ENCODE results near the gene GGA3. TPM values are rescaled to one million over a fixed set of nuclear protein-coding genes. Genes with fewer than 3 reads are reported as not detected.

Gene GGA3
- polyA plus RNA-seq, 1 donor: 41.3 TPM

GRCh38 chr17:75272848-75273184, 11.4 kb upstream of the GGA3 start:
- WGBS (ENCODE audit: insufficient coverage, low lambda C conversion rate): no CpG with 5 or more reads among the region's 3 CpGs

GRCh38 chr17:75271955-75272847, 10.8 kb upstream of the GGA3 start:
- peaks cover 10% of the 10 kb centered on the region for H3K36me3 ChIP-seq (ENCODE audit: control insufficient read depth, insufficient read depth, low read length)
- H3K4me3 ChIP-seq (ENCODE audit: low read length): peak overlapping the region; percentile 86
- peaks cover 30% of the 10 kb centered on the region for H3K4me1 ChIP-seq (ENCODE audit: control insufficient read depth, insufficient read depth, low read length)
- no CpG with 5 or more reads among the region's 24 CpGs for WGBS (ENCODE audit: insufficient coverage, low lambda C conversion rate)
- H3K9me3 ChIP-seq (ENCODE audit: control insufficient read depth, low read depth, low read length): peaks cover 3% of the 10 kb centered on the region
- no peaks in the 10 kb centered on the region for H3K27me3 ChIP-seq (ENCODE audit: control insufficient read depth, insufficient read depth, low read length)
- no peak overlapping the region for H3K27ac ChIP-seq (ENCODE audit: low read length)
- DNase-seq: no peak

More at GRCh38 chr17:75272848-75273184, 11.4 kb upstream of the GGA3 start:
- Histone ChIP-seq H3K27me3 (ENCODE audit: control insufficient read depth, insufficient read depth, low read length) (no peaks in the 10 kb centered on the region), H3K9me3 (ENCODE audit: control insufficient read depth, low read depth, low read length) (peaks cover 3% of the 10 kb centered on the region), H3K36me3 (ENCODE audit: control insufficient read depth, insufficient read depth, low read length) (peaks cover 11% of the 10 kb centered on the region), H3K27ac (ENCODE audit: low read length) (no peak overlapping the region), H3K4me3 (ENCODE audit: low read length) (no peak overlapping the region), H3K4me1 (ENCODE audit: control insufficient read depth, insufficient read depth, low read length) (peaks cover 25% of the 10 kb centered on the region)
- DNase-seq: no peak

GRCh38 chr17:75271233-75271954, 10.0 kb upstream of the GGA3 start:
- H3K4me3 ChIP-seq (ENCODE audit: low read length): peak overlapping the region; percentile 86
- H3K4me1 ChIP-seq (ENCODE audit: control insufficient read depth, insufficient read depth, low read length): peaks cover 35% of the 10 kb centered on the region

GRCh38 chr17:75270966-75271232, 9.5 kb upstream of the GGA3 start, which contains the start of gene MIF4GD:
Gene MIF4GD, minus strand, starts transcription at chr17:75271231. Its CDS starts 1,036 bp downstream, at chr17:75270195.
- Histone ChIP-seq H3K36me3 (ENCODE audit: control insufficient read depth, insufficient read depth, low read length) (peaks cover 23% of the 10 kb centered on the region), H3K27ac (ENCODE audit: low read length) (peak within 1 kb of the TSS; percentile 97), H3K27me3 (ENCODE audit: control insufficient read depth, insufficient read depth, low read length) (no peaks in the 10 kb centered on the region), H3K4me1 (ENCODE audit: control insufficient read depth, insufficient read depth, low read length) (peaks cover 35% of the 10 kb centered on the region), H3K9me3 (ENCODE audit: control insufficient read depth, low read depth, low read length) (peaks cover 3% of the 10 kb centered on the region), H3K4me3 (ENCODE audit: low read length) (peak within 1 kb of the TSS; percentile 100)
- DNase-seq: no peak
- no CpG with 5 or more reads among the region's 39 CpGs for WGBS (ENCODE audit: insufficient coverage, low lambda C conversion rate)

More at GRCh38 chr17:75271233-75271954, 10.0 kb upstream of the GGA3 start:
- Histone ChIP-seq H3K9me3 (ENCODE audit: control insufficient read depth, low read depth, low read length) (peaks cover 3% of the 10 kb centered on the region), H3K27ac (ENCODE audit: low read length) (peak overlapping the region; percentile 69), H3K27me3 (ENCODE audit: control insufficient read depth, insufficient read depth, low read length) (no peaks in the 10 kb centered on the region), H3K36me3 (ENCODE audit: control insufficient read depth, insufficient read depth, low read length) (peaks cover 18% of the 10 kb centered on the region)
- peak; percentile 71 to 86 for DNase-seq
- WGBS (ENCODE audit: insufficient coverage, low lambda C conversion rate): no CpG with 5 or more reads among the region's 74 CpGs

- DNase-seq: peak; percentile 56 to 85
- WGBS (ENCODE audit: insufficient coverage, low lambda C conversion rate): 0% methylated on average over 1 of the region's 47 CpGs
- peak overlapping the region; percentile 100 for H3K4me3 ChIP-seq (ENCODE audit: low read length)
- H3K27ac ChIP-seq (ENCODE audit: low read length): peak overlapping the region; percentile 97
- peaks cover 35% of the 10 kb centered on the region for H3K4me1 ChIP-seq (ENCODE audit: control insufficient read depth, insufficient read depth, low read length)
- peaks cover 3% of the 10 kb centered on the region for H3K9me3 ChIP-seq (ENCODE audit: control insufficient read depth, low read depth, low read length)
- H3K36me3 ChIP-seq (ENCODE audit: control insufficient read depth, insufficient read depth, low read length): peaks cover 29% of the 10 kb centered on the region
- no peaks in the 10 kb centered on the region for H3K27me3 ChIP-seq (ENCODE audit: control insufficient read depth, insufficient read depth, low read length)
These were observed 9.0 kb upstream of the GGA3 start for GRCh38 chr17:75270218-75270965.

- no peaks in the 10 kb centered on the region for H3K27me3 ChIP-seq (ENCODE audit: control insufficient read depth, insufficient read depth, low read length)
- H3K4me3 ChIP-seq (ENCODE audit: low read length): peak overlapping the region; percentile 100
- peak overlapping the region; percentile 97 for H3K27ac ChIP-seq (ENCODE audit: low read length)
- no peak for DNase-seq
- no CpG with 5 or more reads among the region's 6 CpGs for WGBS (ENCODE audit: insufficient coverage, low lambda C conversion rate)
- peaks cover 35% of the 10 kb centered on the region for H3K4me1 ChIP-seq (ENCODE audit: control insufficient read depth, insufficient read depth, low read length)
- peaks cover 30% of the 10 kb centered on the region for H3K36me3 ChIP-seq (ENCODE audit: control insufficient read depth, insufficient read depth, low read length)
- H3K9me3 ChIP-seq (ENCODE audit: control insufficient read depth, low read depth, low read length): peaks cover 3% of the 10 kb centered on the region
These were observed 8.4 kb upstream of the GGA3 start for GRCh38 chr17:75269844-75270217.

GRCh38 chr17:75267411-75268232, 6.2 kb upstream of the GGA3 start:
- Histone ChIP-seq H3K27ac (ENCODE audit: low read length) (peak overlapping the region; percentile 67), H3K4me3 (ENCODE audit: low read length) (no peak overlapping the region), H3K27me3 (ENCODE audit: control insufficient read depth, insufficient read depth, low read length) (no peaks in the 10 kb centered on the region), H3K4me1 (ENCODE audit: control insufficient read depth, insufficient read depth, low read length) (peaks cover 37% of the 10 kb centered on the region), H3K9me3 (ENCODE audit: control insufficient read depth, low read depth, low read length) (peaks cover 3% of the 10 kb centered on the region), H3K36me3 (ENCODE audit: control insufficient read depth, insufficient read depth, low read length) (peaks cover 32% of the 10 kb centered on the region)
- no CpG with 5 or more reads among the region's 14 CpGs for WGBS (ENCODE audit: insufficient coverage, low lambda C conversion rate)
- peak; percentile 73 to 82 for DNase-seq

- Histone ChIP-seq H3K4me3 (ENCODE audit: low read length) (no peak overlapping the region), H3K9me3 (ENCODE audit: control insufficient read depth, low read depth, low read length) (peaks cover 3% of the 10 kb centered on the region), H3K36me3 (ENCODE audit: control insufficient read depth, insufficient read depth, low read length) (peaks cover 32% of the 10 kb centered on the region), H3K27ac (ENCODE audit: low read length) (peak overlapping the region; percentile 67), H3K4me1 (ENCODE audit: control insufficient read depth, insufficient read depth, low read length) (peaks cover 34% of the 10 kb centered on the region), H3K27me3 (ENCODE audit: control insufficient read depth, insufficient read depth, low read length) (no peaks in the 10 kb centered on the region)
- DNase-seq: no peak
- WGBS (ENCODE audit: insufficient coverage, low lambda C conversion rate): no CpG with 5 or more reads among the region's 2 CpGs
These were observed 5.7 kb upstream of the GGA3 start for GRCh38 chr17:75267153-75267410.

GRCh38 chr17:75266316-75267152, 5.1 kb upstream of the GGA3 start:
- Histone ChIP-seq H3K4me3 (ENCODE audit: low read length) (no peak overlapping the region), H3K36me3 (ENCODE audit: control insufficient read depth, insufficient read depth, low read length) (peaks cover 32% of the 10 kb centered on the region), H3K4me1 (ENCODE audit: control insufficient read depth, insufficient read depth, low read length) (peaks cover 32% of the 10 kb centered on the region), H3K27me3 (ENCODE audit: control insufficient read depth, insufficient read depth, low read length) (no peaks in the 10 kb centered on the region), H3K9me3 (ENCODE audit: control insufficient read depth, low read depth, low read length) (peaks cover 5% of the 10 kb centered on the region), H3K27ac (ENCODE audit: low read length) (no peak overlapping the region)
- WGBS (ENCODE audit: insufficient coverage, low lambda C conversion rate): no CpG with 5 or more reads among the region's 13 CpGs
- no peak for DNase-seq
